HL-60 (cell line): ENCODE results near the gene NTHL1.

ENCODE experiments used
- GABPA ChIP-seq: IDR thresholded peaks from 2 replicates; pipeline ENCODE4 v1.6.1; 2012; ENCODE audit warnings: low read depth
- POLR2AphosphoS5 ChIP-seq: IDR thresholded peaks from 2 replicates; pipeline ENCODE4 v1.6.1; 2012; ENCODE audit warnings: low read depth
- TF ChIP-seq, protein P1 (sequence below): IDR thresholded peaks from one replicate; pipeline ENCODE4 v1.5.1; 2011; ENCODE audit warnings: low read length, control low read depth, inconsistent platforms; ENCODE audit not compliant: insufficient read depth

DNA sequence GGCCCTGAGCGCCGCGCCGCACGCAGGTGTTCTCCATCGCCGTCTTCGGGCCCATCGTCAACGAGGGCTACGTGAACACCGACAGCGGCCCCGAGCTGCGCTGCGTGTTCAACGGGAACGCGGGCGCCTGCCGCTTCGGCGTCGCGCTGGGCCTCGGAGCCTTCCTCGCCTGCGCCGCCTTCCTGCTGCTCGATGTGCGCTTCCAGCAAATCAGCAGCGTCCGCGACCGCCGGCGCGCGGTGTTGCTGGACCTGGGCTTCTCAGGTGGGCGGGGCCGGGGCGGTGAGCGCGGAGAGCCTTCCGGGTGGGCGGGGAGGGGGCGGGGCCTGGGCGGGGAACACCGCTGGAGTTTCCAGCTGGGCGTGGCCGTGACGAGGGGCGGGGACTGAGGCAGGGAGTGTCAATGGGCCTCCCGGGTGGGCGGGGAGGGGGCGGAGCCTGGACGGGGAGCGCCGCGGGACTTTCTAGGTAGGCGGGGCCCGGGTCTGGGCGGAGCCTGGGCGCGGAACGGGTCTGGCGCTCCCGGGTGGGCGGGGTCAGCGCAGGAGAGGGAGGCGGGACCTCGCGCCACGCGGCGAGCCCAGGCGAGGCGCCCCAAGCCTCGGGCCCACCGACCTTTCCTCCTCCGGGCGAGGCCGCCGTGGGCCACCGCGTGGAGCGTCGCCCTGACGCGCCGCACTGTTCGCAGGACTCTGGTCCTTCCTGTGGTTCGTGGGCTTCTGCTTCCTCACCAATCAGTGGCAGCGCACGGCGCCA lies 55.5 kb downstream of the NTHL1 start:
- TF ChIP-seq, protein P1, sequence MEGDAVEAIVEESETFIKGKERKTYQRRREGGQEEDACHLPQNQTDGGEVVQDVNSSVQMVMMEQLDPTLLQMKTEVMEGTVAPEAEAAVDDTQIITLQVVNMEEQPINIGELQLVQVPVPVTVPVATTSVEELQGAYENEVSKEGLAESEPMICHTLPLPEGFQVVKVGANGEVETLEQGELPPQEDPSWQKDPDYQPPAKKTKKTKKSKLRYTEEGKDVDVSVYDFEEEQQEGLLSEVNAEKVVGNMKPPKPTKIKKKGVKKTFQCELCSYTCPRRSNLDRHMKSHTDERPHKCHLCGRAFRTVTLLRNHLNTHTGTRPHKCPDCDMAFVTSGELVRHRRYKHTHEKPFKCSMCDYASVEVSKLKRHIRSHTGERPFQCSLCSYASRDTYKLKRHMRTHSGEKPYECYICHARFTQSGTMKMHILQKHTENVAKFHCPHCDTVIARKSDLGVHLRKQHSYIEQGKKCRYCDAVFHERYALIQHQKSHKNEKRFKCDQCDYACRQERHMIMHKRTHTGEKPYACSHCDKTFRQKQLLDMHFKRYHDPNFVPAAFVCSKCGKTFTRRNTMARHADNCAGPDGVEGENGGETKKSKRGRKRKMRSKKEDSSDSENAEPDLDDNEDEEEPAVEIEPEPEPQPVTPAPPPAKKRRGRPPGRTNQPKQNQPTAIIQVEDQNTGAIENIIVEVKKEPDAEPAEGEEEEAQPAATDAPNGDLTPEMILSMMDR: no peak
- TF ChIP-seq GABPA (no peak), POLR2AphosphoS5 (no peak)
